SK-N-SH (cell line): ENCODE data around the gene FLT3LG. TPM values are rescaled to one million over a fixed set of nuclear protein-coding genes. Genes with fewer than 3 reads are reported as not detected.

Experiments used
- CTCF ChIA-PET: fragments of 300-600, 350-600 bp; formaldehyde crosslinking; extraction: SDS; loops from one replicate; lab custom pipeline; 2021; lab: Yijun Ruan, JAX
- POLR2A ChIA-PET: fragments of 350-600 bp; sonication (Branson Sonifier 250); formaldehyde crosslinking; extraction: SDS; loops from one replicate; lab custom pipeline; 2020; ENCODE audit warnings: antibody characterized with exemption, inconsistent platforms; lab: Yijun Ruan, JAX
- DNase-seq: peaks from one replicate; pipeline ENCODE4 v3.0.0; 2012
- H2AFZ ChIP-seq: fragments of 200-600 bp; sonication (generic); 2 replicates; pipeline ENCODE4 v1.8.1; 2016; ENCODE audit warnings: antibody characterized with exemption, mild to moderate bottlenecking, low read depth
- H3F3A ChIP-seq: fragments of 200-600 bp; sonication (generic); replicated peaks from 2 replicates; pipeline ENCODE3; 2016; ENCODE audit warnings: antibody characterized with exemption, mild to moderate bottlenecking; ENCODE audit not compliant: insufficient read depth
- H3K27ac ChIP-seq, 2 experiments: fragments of 200-500 bp in 1 of 2; fragments of 200-600 bp in 1 of 2; sonication (Bioruptor generic) in 1 of 2; sonication (generic), shearing (Covaris generic) in 1 of 2; 2 replicates each; pipeline versions ENCODE4 v1.5.1 to v1.6.1; 2014 to 2016; ENCODE audit warnings: low read depth in 2 of 2, inconsistent platforms in 1 of 2, low read length in 1 of 2, mild to moderate bottlenecking in 1 of 2, mixed read lengths in 1 of 2
- H3K27me3 ChIP-seq: fragments of 200-600 bp; sonication (generic), shearing (Covaris generic); 2 replicates; pipeline ENCODE4 v1.6.1; 2016; ENCODE audit warnings: mixed run types; ENCODE audit not compliant: insufficient read depth
- H3K36me3 ChIP-seq, 2 experiments: fragments of 200-500 bp in 1 of 2; fragments of 200-600 bp in 1 of 2; sonication (Bioruptor generic) in 1 of 2; sonication (generic) in 1 of 2; replicated peaks in 1 of 2; 2 replicates each; pipeline versions ENCODE3 to v1.5.1; 2014 to 2016; ENCODE audit warnings: low read length in 1 of 2, mild to moderate bottlenecking in 1 of 2; ENCODE audit not compliant: insufficient read depth in 2 of 2, control insufficient read depth in 1 of 2
- H3K4me1 ChIP-seq, 2 experiments: fragments of 200-500 bp in 1 of 2; fragments of 200-600 bp in 1 of 2; sonication (Bioruptor generic) in 1 of 2; sonication (generic), shearing (Covaris generic) in 1 of 2; 2 replicates each; pipeline versions ENCODE4 v1.5.1 to v1.6.1; 2014 to 2016; ENCODE audit warnings: low read depth in 1 of 2, low read length in 1 of 2, mixed run types in 1 of 2; ENCODE audit not compliant: insufficient read depth in 2 of 2, control insufficient read depth in 1 of 2
- H3K4me2 ChIP-seq: fragments of 200-600 bp; sonication (generic), shearing (Covaris generic); 2 replicates; pipeline ENCODE4 v1.6.1; 2017; ENCODE audit warnings: mixed run types
- H3K4me3 ChIP-seq, 2 experiments: fragments of 200-500 bp in 1 of 2; fragments of 200-600 bp in 1 of 2; sonication (Bioruptor generic) in 1 of 2; sonication (generic), shearing (Covaris generic) in 1 of 2; 2 replicates each; pipeline versions ENCODE4 v1.5.1 to v1.8.1; 2014 to 2016; ENCODE audit warnings: low read depth in 2 of 2, inconsistent platforms in 1 of 2, low read length in 1 of 2, mild to moderate bottlenecking in 1 of 2, mixed read lengths in 1 of 2, moderate library complexity in 1 of 2
- H3K79me2 ChIP-seq: fragments of 200-600 bp; sonication (generic); 2 replicates; pipeline ENCODE4 v1.8.1; 2017; ENCODE audit warnings: mild to moderate bottlenecking; ENCODE audit not compliant: insufficient read depth
- H3K9ac ChIP-seq: fragments of 200-600 bp; sonication (generic); 2 replicates; pipeline ENCODE4 v1.6.1; 2017; ENCODE audit warnings: mixed run types
- H3K9me2 ChIP-seq: fragments of 200-600 bp; sonication (generic); 2 replicates; pipeline ENCODE4 v1.6.1; 2017; ENCODE audit warnings: mixed run types
- H3K9me3 ChIP-seq: fragments of 200-600 bp; sonication (generic); 2 replicates; pipeline ENCODE4 v1.6.1; 2017; ENCODE audit warnings: mixed run types, mild to moderate bottlenecking, moderate library complexity
- H4K20me1 ChIP-seq: fragments of 200-600 bp; sonication (generic); 2 replicates; pipeline ENCODE4 v1.6.1; 2017; ENCODE audit warnings: mild to moderate bottlenecking, mixed run types; ENCODE audit not compliant: insufficient read depth
- CHD2 ChIP-seq: fragments of 150-350 bp; IDR thresholded peaks from 2 replicates; pipeline ENCODE4 v1.6.1; 2018; ENCODE audit warnings: low read length; ENCODE audit not compliant: partially characterized antibody
- ELF1 ChIP-seq: IDR thresholded peaks from 2 replicates; pipeline ENCODE4 v1.4.0; 2012
- EP300 ChIP-seq, 2 experiments: IDR thresholded peaks; 2 replicates each; pipeline versions ENCODE4 v1.4.0 to v1.6.1; 2012; ENCODE audit warnings: borderline replicate concordance in 1 of 2, low read depth in 1 of 2, low read length in 1 of 2
- EZH2phosphoT487 ChIP-seq: fragments of 200-600 bp; sonication (generic); IDR thresholded peaks from 2 replicates; pipeline ENCODE4 v1.6.1; 2017; ENCODE audit warnings: low read depth, mixed run types, mild to moderate bottlenecking, antibody characterized with exemption, moderate library complexity, borderline replicate concordance
- FOSL2 ChIP-seq: IDR thresholded peaks from 2 replicates; pipeline ENCODE4 v1.4.0; 2012; ENCODE audit warnings: low read depth, mild to moderate bottlenecking, moderate library complexity, borderline replicate concordance
- FOXJ3 ChIP-seq: sonication (generic); formaldehyde crosslinking; IDR thresholded peaks from 2 replicates; pipeline ENCODE4 v1.5.1; 2020; ENCODE audit warnings: mild to moderate bottlenecking, missing genetic modification reagents
- GABPA ChIP-seq: IDR thresholded peaks from 2 replicates; pipeline ENCODE4 v1.4.0; 2012; ENCODE audit warnings: low read depth, mild to moderate bottlenecking
- GATA2 ChIP-seq: sonication (generic); formaldehyde crosslinking; IDR thresholded peaks from 2 replicates; pipeline ENCODE4 v1.5.0; 2020; ENCODE audit warnings: mild to moderate bottlenecking, missing genetic modification reagents
- JUND ChIP-seq: IDR thresholded peaks from 2 replicates; pipeline ENCODE4 v1.4.0; 2012
- MXI1 ChIP-seq: IDR thresholded peaks from 2 replicates; pipeline ENCODE4 v1.6.1; 2012; ENCODE audit warnings: mild to moderate bottlenecking, low read depth, low read length, improper control_type of control experiment
- NFIC ChIP-seq: IDR thresholded peaks from 2 replicates; pipeline ENCODE4 v1.4.0; 2012; ENCODE audit warnings: borderline replicate concordance
- POLR2AphosphoS5 ChIP-seq: IDR thresholded peaks from 2 replicates; pipeline ENCODE4 v1.6.1; 2012; ENCODE audit warnings: low read depth, low read length
- RAD21 ChIP-seq: IDR thresholded peaks from 2 replicates; pipeline ENCODE4 v1.6.1; 2012; ENCODE audit warnings: mild to moderate bottlenecking, low read length
- RCOR1 ChIP-seq: fragments of 150-350 bp; IDR thresholded peaks from 2 replicates; pipeline ENCODE4 v1.6.1; 2017; ENCODE audit warnings: antibody characterized with exemption, low read length
- RFX5 ChIP-seq: IDR thresholded peaks from 2 replicates; pipeline ENCODE4 v1.6.1; 2012; ENCODE audit warnings: mild to moderate bottlenecking, improper control_type of control experiment, low read length
- RXRA ChIP-seq: IDR thresholded peaks from 2 replicates; pipeline ENCODE4 v1.4.0; 2012; ENCODE audit warnings: low read depth, mild to moderate bottlenecking, borderline replicate concordance
- SMC3 ChIP-seq: IDR thresholded peaks from 2 replicates; pipeline ENCODE4 v1.6.1; 2012; ENCODE audit warnings: low read depth, low read length, improper control_type of control experiment
- TAF1 ChIP-seq: IDR thresholded peaks from 2 replicates; pipeline ENCODE4 v1.6.1; 2012; ENCODE audit warnings: low read depth, mild to moderate bottlenecking, low read length, moderate library complexity, borderline replicate concordance
- TCF12 ChIP-seq: IDR thresholded peaks from 2 replicates; pipeline ENCODE4 v1.4.0; 2012
- TEAD4 ChIP-seq: IDR thresholded peaks from 2 replicates; pipeline ENCODE4 v1.4.0; 2012; ENCODE audit warnings: mild to moderate bottlenecking, borderline replicate concordance; ENCODE audit not compliant: insufficient read depth
- WGBS: methylation state at CpG from one replicate; pipeline ENCODE4 v1.1.6; 2017; ENCODE audit warnings: low lambda C conversion rate; 5-methylcytosine and 5-hydroxymethylcytosine counted together
- polyA plus RNA-seq, 3 experiments: library from polyadenylated mRNA; depleted of rRNA; stranded (reverse); fragments of >200 nt; gene quantifications; 2 replicates each; pipeline ENCODE4 v1.2.3, GENCODE V29; 2012
- TF ChIP-seq, protein P1 (sequence below): fragments of 200-600 bp; sonication (generic); IDR thresholded peaks from 2 replicates; pipeline ENCODE4 v1.6.1; 2017; ENCODE audit warnings: antibody characterized with exemption, mild to moderate bottlenecking, moderate library complexity
- TF ChIP-seq, protein P2 (sequence below): IDR thresholded peaks from 2 replicates; pipeline ENCODE4 v1.4.0; 2012; ENCODE audit warnings: low read depth
- TF ChIP-seq, protein P3 (sequence below): fragments of 150-350 bp; IDR thresholded peaks from 2 replicates; pipeline ENCODE4 v1.6.1; 2017; ENCODE audit warnings: antibody characterized with exemption, low read length, low read depth, borderline replicate concordance
- TF ChIP-seq, protein P4 (sequence below): IDR thresholded peaks from 2 replicates; pipeline ENCODE4; 2012

The FLT3LG gene
- polyA plus RNA-seq, 1 of the 3 experiments (the other 2 are of a cell fraction), result 6.4 TPM

DNA sequence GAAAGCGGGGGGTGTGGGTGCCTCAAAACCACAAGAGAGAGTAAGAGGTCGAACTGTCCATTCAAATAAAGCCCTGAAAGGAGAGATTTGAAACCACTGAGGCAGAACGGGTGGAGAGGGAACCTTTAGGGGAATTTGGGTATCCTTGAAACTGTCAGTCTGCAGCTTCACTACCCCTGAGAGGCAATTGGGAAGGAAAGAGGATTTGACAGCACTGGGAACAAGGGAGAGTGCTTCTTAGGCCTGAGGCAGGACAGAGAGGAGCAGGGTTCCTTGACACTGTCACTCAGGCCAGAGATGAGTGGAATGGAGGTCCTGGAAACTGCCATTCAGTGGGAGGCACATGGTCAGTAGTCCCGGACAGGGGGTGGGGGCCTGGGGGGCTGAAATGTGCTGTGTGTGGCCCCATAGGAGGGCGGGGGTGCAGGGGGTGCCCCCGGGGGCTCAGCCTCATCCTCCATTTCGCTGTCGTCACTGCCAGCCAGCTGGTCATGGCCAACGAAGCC, 43.8 kb upstream of the FLT3LG start:
- peaks cover 98% of the 10 kb centered on the region for H3K27me3 ChIP-seq
- peaks cover 9% of the 10 kb centered on the region for H3F3A ChIP-seq
- H3K9me2 ChIP-seq, result no peaks in the 10 kb centered on the region
- no peak overlapping the region for H3K27ac ChIP-seq
- no peak overlapping the region for H3K4me2 ChIP-seq
- no peaks in the 10 kb centered on the region for H3K9me3 ChIP-seq
- no peak overlapping the region for H2AFZ ChIP-seq
- no peaks in the 10 kb centered on the region for H3K36me3 ChIP-seq
- H3K9ac ChIP-seq, result no peak overlapping the region
- CTCF ChIA-PET, result interaction anchor here (1.1 to 6.2 kb wide), 4 partner anchors 10 to 46 kb away, joined by 3 to 51 read pairs (median 10); no protein-coding TSS in a partner anchor
- POLR2A ChIA-PET, result no interaction called here
- H3K79me2 ChIP-seq, result no peaks in the 10 kb centered on the region
- peaks cover 0 to 4% of the 10 kb centered on the region in 2 experiments; a peak in 1 of 4 replicates for H3K4me1 ChIP-seq
- no peak for DNase-seq
- TF ChIP-seq FOXJ3 (no peak), ELF1 (no peak), TCF12 (no peak), EZH2phosphoT487 (no peak), RFX5 (no peak)
- TF ChIP-seq, protein P1, sequence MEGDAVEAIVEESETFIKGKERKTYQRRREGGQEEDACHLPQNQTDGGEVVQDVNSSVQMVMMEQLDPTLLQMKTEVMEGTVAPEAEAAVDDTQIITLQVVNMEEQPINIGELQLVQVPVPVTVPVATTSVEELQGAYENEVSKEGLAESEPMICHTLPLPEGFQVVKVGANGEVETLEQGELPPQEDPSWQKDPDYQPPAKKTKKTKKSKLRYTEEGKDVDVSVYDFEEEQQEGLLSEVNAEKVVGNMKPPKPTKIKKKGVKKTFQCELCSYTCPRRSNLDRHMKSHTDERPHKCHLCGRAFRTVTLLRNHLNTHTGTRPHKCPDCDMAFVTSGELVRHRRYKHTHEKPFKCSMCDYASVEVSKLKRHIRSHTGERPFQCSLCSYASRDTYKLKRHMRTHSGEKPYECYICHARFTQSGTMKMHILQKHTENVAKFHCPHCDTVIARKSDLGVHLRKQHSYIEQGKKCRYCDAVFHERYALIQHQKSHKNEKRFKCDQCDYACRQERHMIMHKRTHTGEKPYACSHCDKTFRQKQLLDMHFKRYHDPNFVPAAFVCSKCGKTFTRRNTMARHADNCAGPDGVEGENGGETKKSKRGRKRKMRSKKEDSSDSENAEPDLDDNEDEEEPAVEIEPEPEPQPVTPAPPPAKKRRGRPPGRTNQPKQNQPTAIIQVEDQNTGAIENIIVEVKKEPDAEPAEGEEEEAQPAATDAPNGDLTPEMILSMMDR, result no peak
- 40% methylated on average over 6 of the region's 9 CpGs for WGBS
- no peaks in the 10 kb centered on the region for H4K20me1 ChIP-seq
- H3K4me3 ChIP-seq, result no peak overlapping the region

DNA sequence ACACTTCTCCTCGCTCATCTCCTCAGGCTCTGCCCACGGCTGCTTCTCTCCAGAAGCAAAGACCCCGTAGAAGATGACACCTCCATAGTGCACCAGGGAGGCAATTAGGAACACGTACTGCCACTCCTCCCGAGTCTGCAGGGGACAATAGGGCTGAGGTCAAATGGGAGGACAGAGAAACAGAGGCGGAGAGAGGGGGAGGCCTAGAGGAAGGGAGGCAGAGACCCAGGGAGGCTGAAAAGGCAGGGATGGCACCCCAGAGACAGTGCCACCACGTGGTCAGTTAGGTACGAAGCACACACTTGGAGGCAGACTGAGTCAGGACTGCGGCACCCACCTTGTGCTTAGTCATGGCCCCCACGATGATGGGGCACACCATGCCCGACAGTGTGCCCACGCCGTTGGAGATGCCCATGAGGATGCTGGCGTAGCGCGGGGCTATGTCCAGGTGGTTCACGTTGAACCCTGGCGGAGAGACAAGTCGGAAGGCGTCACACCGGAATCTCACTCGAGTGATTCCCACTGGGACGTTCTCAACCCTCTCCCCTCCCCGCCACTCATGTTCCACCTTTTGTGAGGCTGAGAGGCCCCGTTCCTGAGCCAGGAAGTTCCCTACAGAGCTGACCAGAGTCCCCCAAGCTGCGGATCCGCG, 43.2 kb upstream of the FLT3LG start:
- H2AFZ ChIP-seq, result no peak overlapping the region
- no peak overlapping the region for H3K4me2 ChIP-seq
- no peak overlapping the region for H3K9ac ChIP-seq
- H3K36me3 ChIP-seq, result no peaks in the 10 kb centered on the region
- DNase-seq, result peak; percentile 68
- H3K27ac ChIP-seq, result no peak overlapping the region
- peaks cover 9% of the 10 kb centered on the region for H3F3A ChIP-seq
- H3K9me3 ChIP-seq, result no peaks in the 10 kb centered on the region
- no peak overlapping the region for H3K4me3 ChIP-seq
- no peaks in the 10 kb centered on the region for H4K20me1 ChIP-seq
- H3K4me1 ChIP-seq, result peaks cover 0 to 4% of the 10 kb centered on the region in 2 experiments; a peak in 1 of 4 replicates
- peaks cover 96% of the 10 kb centered on the region for H3K27me3 ChIP-seq
- 52% methylated on average over 22 of the region's 28 CpGs for WGBS
- no peaks in the 10 kb centered on the region for H3K9me2 ChIP-seq
- ChIA-PET CTCF (interaction anchor here (0.7 to 6.2 kb wide), 6 partner anchors 9 to 333 kb away, joined by 3 to 51 read pairs (median 9); no protein-coding TSS in a partner anchor), POLR2A (no interaction called here)
- no peaks in the 10 kb centered on the region for H3K79me2 ChIP-seq
- TF ChIP-seq, protein P2, sequence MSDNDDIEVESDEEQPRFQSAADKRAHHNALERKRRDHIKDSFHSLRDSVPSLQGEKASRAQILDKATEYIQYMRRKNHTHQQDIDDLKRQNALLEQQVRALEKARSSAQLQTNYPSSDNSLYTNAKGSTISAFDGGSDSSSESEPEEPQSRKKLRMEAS, result 0 out of 2 replicates have a peak, but pooled peaks have one; percentile 20
- TF ChIP-seq EP300 (IDR thresholded peaks at IDR 0.05; ENCODE audit: borderline replicate concordance in 1 of 2, low read depth in 1 of 2, low read length in 1 of 2) (no peak), RFX5 (no peak), RAD21 (peak; percentile 30; the same call in 1 of the 2 replicates), GATA2 (CRISPR knock-in tag) (no peak), FOXJ3 (no peak), FOSL2 (no peak), POLR2AphosphoS5 (no peak), TAF1 (no peak), MXI1 (no peak), RCOR1 (no peak), TEAD4 (no peak), NFIC (no peak), JUND (no peak), CHD2 (no peak), SMC3 (peak; percentile 44), GABPA (no peak), RXRA (no peak)
- TF ChIP-seq, protein P3, sequence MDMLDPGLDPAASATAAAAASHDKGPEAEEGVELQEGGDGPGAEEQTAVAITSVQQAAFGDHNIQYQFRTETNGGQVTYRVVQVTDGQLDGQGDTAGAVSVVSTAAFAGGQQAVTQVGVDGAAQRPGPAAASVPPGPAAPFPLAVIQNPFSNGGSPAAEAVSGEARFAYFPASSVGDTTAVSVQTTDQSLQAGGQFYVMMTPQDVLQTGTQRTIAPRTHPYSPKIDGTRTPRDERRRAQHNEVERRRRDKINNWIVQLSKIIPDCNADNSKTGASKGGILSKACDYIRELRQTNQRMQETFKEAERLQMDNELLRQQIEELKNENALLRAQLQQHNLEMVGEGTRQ, result no peak
- TF ChIP-seq, protein P4, sequence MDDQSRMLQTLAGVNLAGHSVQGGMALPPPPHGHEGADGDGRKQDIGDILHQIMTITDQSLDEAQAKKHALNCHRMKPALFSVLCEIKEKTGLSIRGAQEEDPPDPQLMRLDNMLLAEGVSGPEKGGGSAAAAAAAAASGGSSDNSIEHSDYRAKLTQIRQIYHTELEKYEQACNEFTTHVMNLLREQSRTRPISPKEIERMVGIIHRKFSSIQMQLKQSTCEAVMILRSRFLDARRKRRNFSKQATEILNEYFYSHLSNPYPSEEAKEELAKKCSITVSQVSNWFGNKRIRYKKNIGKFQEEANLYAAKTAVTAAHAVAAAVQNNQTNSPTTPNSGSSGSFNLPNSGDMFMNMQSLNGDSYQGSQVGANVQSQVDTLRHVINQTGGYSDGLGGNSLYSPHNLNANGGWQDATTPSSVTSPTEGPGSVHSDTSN, result no peak
